Sciatic nerve (tissue), 2 donors: Measurements from ENCODE around the gene DCP1B. TPM values are rescaled to one million over a fixed set of nuclear protein-coding genes. Genes with fewer than 3 reads are reported as not detected.
A peak's percentile ranks its signal among the peaks of the same experiment; 100 is the strongest.

ENCODE experiments used
- ATAC-seq: fragments of 200-7000 bp; cut with Tn5 transposase; one replicate; pipeline ENCODE4 v1.9.1; 2020; ENCODE audit warnings: mild to moderate bottlenecking, moderate library complexity
- DNase-seq: peaks from one replicate; pipeline ENCODE4 v3.0.0-alpha.2; 2020; ENCODE audit warnings: low spot score
- intact Hi-C: fragments of 100-400 bp; cut with DNase I; formaldehyde crosslinking; loops from one replicate; pipeline ENCODE4 v1.14.2; 2022
- total RNA-seq: library from RNA; stranded (reverse); fragmentation: NEBNext Ultra II Directional; extraction: Animal tissue kit (Norgen Biotek cat#: 25700); gene quantifications from one replicate; pipeline ENCODE4 v1.2.1, GENCODE V29; 2021
- donor health status: DM: no; HTN: no; CAD: no.
- donor health status: DM: no; HTN: no; CAD: no.

The DCP1B gene
- total RNA-seq: 17.7 TPM

- ATAC-seq (peak; percentile 100), DNase-seq (peak; percentile 99)
- intact Hi-C loops: no loop called here
Measured at GRCh38 chr12:2004113-2004929, at the start of gene DCP1B. Gene DCP1B, minus strand, starts transcription at chr12:2004457. Its CDS starts 26 bp downstream, at chr12:2004431.

DNA sequence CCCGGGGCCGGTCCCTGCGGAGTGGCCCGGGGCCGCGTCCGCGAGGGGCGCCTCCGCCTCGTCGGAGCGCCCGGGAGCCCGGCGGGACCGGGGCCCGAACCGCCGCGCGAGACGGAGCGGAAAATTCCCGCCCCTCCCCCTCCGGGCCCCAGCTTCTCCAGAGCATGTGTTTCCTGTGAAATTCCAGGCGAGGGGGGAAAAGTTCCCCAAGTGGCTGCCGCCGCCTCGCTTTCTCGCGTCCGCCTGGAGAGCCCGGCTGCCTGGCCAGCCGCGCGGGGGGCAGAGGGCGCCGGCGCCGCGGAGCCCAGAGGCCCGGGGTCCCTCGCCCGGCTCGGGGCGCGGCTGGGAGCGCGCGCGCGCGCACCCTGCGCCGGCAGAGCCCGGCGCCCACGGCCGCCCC is 49.4 kb upstream of the DCP1B start:
- intact Hi-C loops: loop anchor here (10.0 kb wide), 1 partner anchor 531 kb away; no protein-coding TSS in a partner anchor
- no peak for ATAC-seq
- DNase-seq: peak; percentile 68

GRCh38 chr12:2052826-2053678 is 48.8 kb upstream of the DCP1B start, which contains the start of gene CACNA1C:
Gene CACNA1C, plus strand, starts transcription at chr12:2052987. Its CDS starts 576 bp downstream, at chr12:2053563.
- ATAC-seq (peak; percentile 84), DNase-seq (peak; percentile 73)
- intact Hi-C loops: loop anchor here (10.0 kb wide), 1 partner anchor 532 kb away; no protein-coding TSS in a partner anchor

GRCh38 chr12:2051700-2052621 is 47.7 kb upstream of the DCP1B start:
- intact Hi-C loops: loop anchor here (10.0 kb wide), 1 partner anchor 533 kb away; no protein-coding TSS in a partner anchor
- ATAC-seq: peak; percentile 33
- no peak for DNase-seq

- ATAC-seq (no peak), DNase-seq (no peak)
- intact Hi-C loops: loop anchor here (10.0 kb wide), 1 partner anchor 535 kb away; no protein-coding TSS in a partner anchor
Measured at GRCh38 chr12:2049604-2050540, 45.6 kb upstream of the DCP1B start.

DNA sequence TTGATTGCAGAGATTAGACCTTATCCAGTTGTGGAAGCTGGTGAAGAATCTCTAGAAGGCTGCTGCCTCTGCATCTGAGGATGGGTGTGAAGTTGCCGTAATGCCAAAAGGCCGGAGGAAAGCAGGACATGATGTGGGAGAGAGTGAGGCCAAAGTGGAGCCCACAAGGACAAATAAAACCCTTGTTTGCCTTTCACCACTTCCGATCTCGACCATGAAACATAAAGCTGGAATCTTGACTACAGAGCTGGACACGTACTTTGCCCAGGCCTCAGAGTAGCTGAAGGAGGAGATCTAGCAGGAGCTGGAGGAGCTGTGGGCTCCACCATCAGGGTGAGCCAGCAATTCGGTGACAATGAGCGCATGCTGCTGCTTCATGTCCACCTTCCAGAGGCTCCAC is 43.5 kb upstream of the DCP1B start:
- DNase-seq (no peak), ATAC-seq (no peak)
- intact Hi-C loops: no loop called here

DNA sequence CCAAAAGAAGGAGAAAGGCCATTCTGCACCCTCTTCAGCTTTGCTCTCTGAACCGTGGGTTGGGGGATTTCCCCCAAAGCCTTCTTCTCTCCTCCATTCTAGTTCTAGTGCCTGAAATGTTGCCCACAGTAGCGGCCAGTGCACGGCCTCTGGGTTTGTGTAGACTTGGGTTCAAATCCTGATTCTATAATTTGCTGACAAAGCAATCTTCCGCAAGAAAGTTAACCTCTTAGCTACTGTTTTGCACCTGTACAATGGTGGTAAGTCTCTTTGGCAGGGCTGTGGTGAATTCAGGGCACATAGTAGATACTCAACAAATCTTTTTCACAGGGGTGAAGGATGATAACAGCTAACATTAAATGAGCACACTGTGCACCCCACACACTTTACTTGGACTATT is 42.7 kb upstream of the DCP1B start:
- intact Hi-C loops: no loop called here
- ATAC-seq: no peak
- no peak for DNase-seq

DNA sequence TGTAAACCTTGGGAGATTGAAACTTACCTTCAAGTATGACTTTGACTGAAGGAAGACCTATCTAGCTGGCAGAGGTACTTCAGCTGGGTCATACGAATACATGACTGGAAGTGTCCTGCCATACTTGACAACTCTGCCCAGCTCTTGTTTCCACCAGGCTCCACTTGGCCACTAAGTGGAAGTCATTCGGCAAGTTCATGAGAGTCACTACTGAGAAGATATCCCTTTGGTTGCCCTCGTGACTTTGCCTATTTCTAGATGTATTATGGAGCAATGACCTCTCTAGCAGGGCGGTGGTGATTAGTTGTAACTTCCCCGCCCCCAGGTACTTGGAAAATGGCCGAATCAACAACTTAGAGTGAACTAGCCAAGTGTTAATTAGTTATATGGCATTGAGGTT is 39.9 kb upstream of the DCP1B start:
- intact Hi-C loops: no loop called here
- no peak for ATAC-seq
- DNase-seq: no peak

DNA sequence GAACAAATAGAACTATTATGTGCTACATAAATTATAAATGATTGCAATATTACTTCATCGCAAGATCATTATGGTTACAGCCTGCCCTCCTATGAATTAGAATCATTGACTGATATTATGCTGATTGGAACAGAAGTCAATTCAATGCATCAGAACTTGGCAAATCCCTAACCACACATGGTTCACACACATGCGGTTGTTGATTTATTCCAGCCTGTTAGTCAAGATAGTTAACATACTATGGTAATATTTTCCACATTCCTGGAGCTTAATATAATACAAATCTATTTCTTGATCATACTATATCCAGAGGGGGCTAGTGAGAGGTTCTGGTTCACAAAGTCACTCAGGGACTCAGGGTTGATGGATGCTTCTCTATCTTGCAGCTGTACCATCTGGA is 38.8 kb upstream of the DCP1B start:
- ATAC-seq (no peak), DNase-seq (no peak)
- intact Hi-C loops: no loop called here

DNA sequence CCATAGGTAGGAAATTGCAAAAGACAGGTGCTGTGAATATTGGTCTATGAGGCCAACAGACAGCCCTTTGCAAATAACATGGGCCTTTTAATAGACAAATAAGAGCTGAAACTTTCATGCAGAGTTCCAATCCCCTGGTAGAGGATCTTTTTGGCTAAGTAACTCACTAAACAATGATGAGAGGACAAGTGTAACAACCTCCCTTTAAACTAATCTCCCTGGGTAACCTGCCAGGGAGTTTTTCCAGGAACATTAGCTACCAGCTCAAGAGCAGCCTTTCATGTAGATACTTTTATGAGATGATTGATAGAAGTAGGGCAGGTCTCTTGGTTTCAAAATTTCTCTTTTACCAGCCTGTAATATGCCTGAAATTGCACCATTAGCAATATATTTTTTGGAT is 34.8 kb upstream of the DCP1B start:
- ATAC-seq: no peak
- intact Hi-C loops: no loop called here
- no peak for DNase-seq

DNA sequence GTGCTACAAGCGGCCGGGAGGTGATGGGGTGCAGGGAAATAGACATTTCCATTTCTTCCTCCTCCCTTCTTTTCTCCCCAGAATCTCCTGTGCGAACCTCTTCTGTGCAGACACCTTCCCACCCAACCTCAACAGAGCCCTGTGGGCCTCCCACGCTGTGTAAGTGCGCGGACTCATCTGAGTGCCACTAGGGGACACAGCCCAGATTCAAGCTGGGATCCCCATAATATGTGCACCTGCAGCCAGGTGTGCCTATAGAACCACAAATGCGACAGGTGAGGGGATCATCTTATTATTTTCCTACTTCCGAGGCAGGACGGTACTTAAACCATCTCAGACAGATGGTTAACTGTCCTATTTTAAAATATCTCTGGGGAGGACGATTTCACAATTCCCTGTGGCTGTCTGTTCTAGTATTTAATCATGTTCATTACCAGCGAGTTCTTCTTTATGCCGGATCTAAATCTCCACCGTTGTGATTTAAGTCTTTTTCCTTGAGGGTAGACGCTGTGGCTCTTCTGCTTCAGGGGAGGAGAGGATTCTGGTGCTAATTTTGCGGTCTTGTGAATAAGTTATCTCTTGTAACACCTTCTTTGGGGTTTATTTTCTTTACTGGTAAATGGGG is 31.3 kb upstream of the DCP1B start:
- ATAC-seq: peak; percentile 25
- intact Hi-C loops: no loop called here
- no peak for DNase-seq

- peak; percentile 97 for ATAC-seq
- peak; percentile 93 for DNase-seq
- intact Hi-C loops: no loop called here
Measured at GRCh38 chr12:2034633-2035430, 30.6 kb upstream of the DCP1B start.

DNA sequence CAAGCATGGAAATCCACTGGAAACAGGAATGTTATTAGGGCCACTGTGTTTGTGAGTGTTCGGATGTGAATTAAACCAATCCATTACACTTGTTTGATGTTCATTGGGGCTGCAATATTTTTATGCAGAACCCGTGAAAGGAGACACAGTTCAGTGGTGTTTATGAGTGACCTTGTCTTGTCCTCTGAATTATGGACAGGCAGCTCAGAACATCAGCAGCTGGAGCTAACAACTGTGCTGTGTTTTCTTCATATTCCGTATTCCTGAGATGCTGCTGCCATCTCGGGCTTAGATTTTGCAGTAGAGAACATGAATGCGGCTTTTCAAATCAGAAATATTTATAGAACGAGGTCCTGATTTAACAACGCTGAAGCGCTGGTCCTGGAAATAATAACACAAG is 28.2 kb upstream of the DCP1B start:
- DNase-seq (no peak), ATAC-seq (no peak)
- intact Hi-C loops: no loop called here

- intact Hi-C loops: no loop called here
- ATAC-seq: no peak
- DNase-seq: no peak
Measured at GRCh38 chr12:2029851-2030250, 25.6 kb upstream of the DCP1B start.

DNA sequence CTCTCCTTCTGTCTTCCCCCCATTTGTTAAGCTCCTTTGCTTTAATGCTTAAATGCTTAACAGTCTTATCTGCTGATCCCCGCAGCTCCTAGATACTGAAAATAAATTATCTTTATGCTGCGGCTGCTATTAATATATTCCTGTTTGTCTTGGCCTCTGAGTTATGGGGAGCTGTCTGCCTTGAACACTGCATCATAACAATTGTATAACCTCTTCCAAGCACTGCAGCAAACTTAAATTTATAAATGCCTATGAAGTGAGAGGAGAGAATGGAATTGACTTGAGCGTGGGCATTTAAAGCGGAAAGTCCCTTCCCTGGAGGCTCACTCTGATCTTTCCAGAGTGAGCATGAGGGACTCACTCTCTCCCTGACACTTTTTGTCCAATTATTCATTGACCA is 23.1 kb upstream of the DCP1B start:
- intact Hi-C loops: no loop called here
- no peak for ATAC-seq

GRCh38 chr12:2023365-2023764 is 19.1 kb upstream of the DCP1B start:
- no peak for DNase-seq
- no peak for ATAC-seq
- intact Hi-C loops: no loop called here

More for the DNA sequence above, 23.1 kb upstream of the DCP1B start:
- no peak for DNase-seq

GRCh38 chr12:2020511-2020910 is 16.3 kb upstream of the DCP1B start:
- intact Hi-C loops: no loop called here
- ATAC-seq (no peak), DNase-seq (no peak)
